KMS-11 (cell line): ENCODE data around the gene CREB3L2.

ENCODE experiments used
- H2AFZ ChIP-seq: fragments of 200-600 bp; sonication (generic); 2 replicates; pipeline ENCODE4 v1.6.1; 2016; ENCODE audit warnings: antibody characterized with exemption, mixed run types, low read depth
- H3K27ac ChIP-seq: fragments of 200-600 bp; sonication (generic); 2 replicates; pipeline ENCODE4 v1.6.1; 2016; ENCODE audit warnings: mild to moderate bottlenecking, mixed run types
- H3K27me3 ChIP-seq: fragments of 200-600 bp; sonication (generic); 2 replicates; pipeline ENCODE4 v1.6.1; 2017; ENCODE audit warnings: mild to moderate bottlenecking, low read depth, mixed run types, moderate library complexity; ENCODE audit not compliant: insufficient read depth
- H3K36me3 ChIP-seq: fragments of 200-600 bp; sonication (generic); 2 replicates; pipeline ENCODE4 v1.6.1; 2017; ENCODE audit warnings: mild to moderate bottlenecking, mixed run types; ENCODE audit not compliant: insufficient read depth
- H3K4me1 ChIP-seq: fragments of 200-600 bp; sonication (generic); 2 replicates; pipeline ENCODE4 v1.6.1; 2016; ENCODE audit warnings: mild to moderate bottlenecking, low read depth, mixed run types; ENCODE audit not compliant: poor library complexity, severe bottlenecking
- H3K4me2 ChIP-seq: fragments of 200-600 bp; sonication (generic); 2 replicates; pipeline ENCODE4 v1.7.0; 2016; ENCODE audit warnings: mild to moderate bottlenecking, mixed run types
- H3K4me3 ChIP-seq: fragments of 200-600 bp; sonication (generic); IDR thresholded peaks from 2 replicates; pipeline ENCODE4 v1.6.1; 2017; ENCODE audit warnings: low read depth, low read length, mixed read lengths; ENCODE audit not compliant: insufficient read depth
- H3K79me2 ChIP-seq: fragments of 200-600 bp; sonication (generic); 2 replicates; pipeline ENCODE4 v1.6.1; 2016; ENCODE audit warnings: low read depth, mixed run types; ENCODE audit not compliant: insufficient read depth
- H3K9ac ChIP-seq: fragments of 200-600 bp; sonication (generic); 2 replicates; pipeline ENCODE4 v1.6.1; 2016; ENCODE audit warnings: mild to moderate bottlenecking, mixed run types
- H4K20me1 ChIP-seq: fragments of 200-600 bp; sonication (generic); 2 replicates; pipeline ENCODE4 v1.6.1; 2016; ENCODE audit warnings: mild to moderate bottlenecking, mixed run types; ENCODE audit not compliant: insufficient read depth
- CTCF ChIP-seq: fragments of 200-600 bp; sonication (generic); conservative IDR thresholded peaks from 2 replicates; pipeline ENCODE4 v1.6.1; 2017; ENCODE audit warnings: low read depth, mild to moderate bottlenecking, antibody characterized with exemption, low read length, moderate library complexity, mixed read lengths

Gene CREB3L2

GRCh38 chr7:138025215-138026186, 23.6 kb upstream of the CREB3L2 start:
- Histone ChIP-seq H2AFZ (no peak overlapping the region), H3K79me2 (no peaks in the 10 kb centered on the region)

GRCh38 chr7:138024765-138025164, 22.9 kb upstream of the CREB3L2 start:
- no peak overlapping the region for H3K27ac ChIP-seq
- no peaks in the 10 kb centered on the region for H3K36me3 ChIP-seq
- H2AFZ ChIP-seq, result no peak overlapping the region
- no peaks in the 10 kb centered on the region for H3K79me2 ChIP-seq
- no peak overlapping the region for H3K4me3 ChIP-seq
- H3K27me3 ChIP-seq, result no peaks in the 10 kb centered on the region
- peaks cover 12% of the 10 kb centered on the region for H3K4me1 ChIP-seq
- no peak for TF ChIP-seq CTCF
- no peaks in the 10 kb centered on the region for H4K20me1 ChIP-seq
- H3K9ac ChIP-seq, result no peak overlapping the region
- no peak overlapping the region for H3K4me2 ChIP-seq

More at GRCh38 chr7:138025215-138026186, 23.6 kb upstream of the CREB3L2 start:
- no peak for TF ChIP-seq CTCF
- Histone ChIP-seq H3K27ac (no peak overlapping the region), H3K9ac (no peak overlapping the region), H4K20me1 (no peaks in the 10 kb centered on the region), H3K27me3 (no peaks in the 10 kb centered on the region), H3K4me3 (no peak overlapping the region), H3K4me1 (peaks cover 12% of the 10 kb centered on the region), H3K36me3 (no peaks in the 10 kb centered on the region), H3K4me2 (no peak overlapping the region)

GRCh38 chr7:138024343-138024691, 22.4 kb upstream of the CREB3L2 start:
- no peaks in the 10 kb centered on the region for H3K27me3 ChIP-seq
- no peaks in the 10 kb centered on the region for H3K36me3 ChIP-seq
- no peaks in the 10 kb centered on the region for H4K20me1 ChIP-seq
- peaks cover 12% of the 10 kb centered on the region for H3K4me1 ChIP-seq
- no peaks in the 10 kb centered on the region for H3K79me2 ChIP-seq
- no peak overlapping the region for H3K4me3 ChIP-seq
- H2AFZ ChIP-seq, result peak overlapping the region; percentile 3; the same call in 1 of the 2 replicates
- TF ChIP-seq CTCF, result no peak
- no peak overlapping the region; the same call in 1 of the 2 replicates for H3K4me2 ChIP-seq
- no peak overlapping the region for H3K9ac ChIP-seq
- no peak overlapping the region for H3K27ac ChIP-seq

- Histone ChIP-seq H3K27ac (no peak overlapping the region), H3K4me1 (peaks cover 12% of the 10 kb centered on the region), H3K9ac (no peak overlapping the region), H3K79me2 (no peaks in the 10 kb centered on the region), H2AFZ (peak overlapping the region; percentile 3; the same call in 1 of the 2 replicates), H3K4me3 (no peak overlapping the region), H3K27me3 (no peaks in the 10 kb centered on the region), H4K20me1 (no peaks in the 10 kb centered on the region), H3K36me3 (no peaks in the 10 kb centered on the region), H3K4me2 (no peak overlapping the region; the same call in 1 of the 2 replicates)
- TF ChIP-seq CTCF, result no peak
Observed at GRCh38 chr7:138023618-138024342, 21.9 kb upstream of the CREB3L2 start.
